Activated CD4-positive, alpha-beta T cell treated with anti-CD3 and anti-CD28 coated beads, Interleukin-2, amount 50 U/mL, for 24 hours (primary cell): ENCODE data around the gene MYO3B.
"Not testable (repeated sequence)": the region's sequence is repeated elsewhere in the genome, so short reads cannot be mapped to it uniquely, and the experiment has no call there.

Experiments used
- DNase-seq, 2 donors: peaks; one replicate each; pipeline ENCODE4 v3.0.0-alpha.2; 2020; ENCODE audit warnings: low read depth in 1 of 2, low spot score in 1 of 2

Gene MYO3B

GRCh38 chr2:170212625-170213280 lies 34.8 kb downstream of the MYO3B start:
- DNase-seq, result no peak

- DNase-seq, result not testable (repeated sequence)
These were observed 35.3 kb downstream of the MYO3B start for GRCh38 chr2:170213281-170213625.

DNA sequence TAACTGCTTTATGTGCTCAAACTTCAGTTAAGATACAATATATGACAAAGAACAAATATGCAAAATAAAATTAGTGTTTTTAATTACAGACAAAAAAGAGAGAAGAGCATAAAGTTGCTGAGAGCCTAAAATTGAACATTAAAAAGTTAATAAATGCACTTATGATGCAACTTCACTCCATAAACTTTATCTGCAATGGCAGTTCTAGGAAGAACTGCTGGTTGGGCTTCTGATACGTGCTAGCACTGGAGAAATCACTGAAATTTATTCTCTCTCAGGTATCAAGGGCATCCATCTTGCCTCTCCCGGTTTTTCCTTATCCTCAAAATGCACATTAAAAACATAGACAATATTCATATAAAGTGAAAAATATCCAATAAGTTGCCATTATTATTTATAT lies 35.7 kb downstream of the MYO3B start:
- no peak for DNase-seq

GRCh38 chr2:170214309-170214948 lies 36.5 kb downstream of the MYO3B start:
- no peak for DNase-seq

- DNase-seq, result no peak
These were observed 37.1 kb downstream of the MYO3B start for GRCh38 chr2:170215021-170215420.

GRCh38 chr2:170216428-170216827 lies 38.5 kb downstream of the MYO3B start:
- DNase-seq, result no peak

GRCh38 chr2:170216981-170217380 lies 39.0 kb downstream of the MYO3B start:
- DNase-seq, result no peak

GRCh38 chr2:170217778-170218251 lies 39.9 kb downstream of the MYO3B start:
- DNase-seq, result no peak

DNA sequence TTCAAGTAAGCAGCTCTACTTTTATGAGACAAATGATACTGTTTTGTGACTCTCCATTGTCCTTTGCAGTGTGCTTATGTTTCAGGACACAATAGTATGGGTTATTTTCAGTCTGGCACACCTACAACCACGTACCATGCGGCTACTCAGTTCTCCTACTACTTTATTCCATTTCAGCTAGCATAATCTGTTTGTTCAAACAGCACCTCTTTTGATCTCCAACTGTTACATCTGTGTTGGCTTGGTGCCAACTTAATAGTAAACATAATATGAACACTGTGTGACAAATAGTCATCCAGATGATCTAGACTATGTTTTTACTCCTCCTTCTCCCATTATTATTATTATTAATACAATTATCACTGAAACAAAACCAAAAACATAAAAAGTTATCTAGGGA lies 40.5 kb downstream of the MYO3B start:
- no peak for DNase-seq

- no peak for DNase-seq
These were observed 41.0 kb downstream of the MYO3B start for GRCh38 chr2:170218931-170219330.

- DNase-seq, result no peak
These were observed 43.7 kb downstream of the MYO3B start for GRCh38 chr2:170221317-170222288.

DNA sequence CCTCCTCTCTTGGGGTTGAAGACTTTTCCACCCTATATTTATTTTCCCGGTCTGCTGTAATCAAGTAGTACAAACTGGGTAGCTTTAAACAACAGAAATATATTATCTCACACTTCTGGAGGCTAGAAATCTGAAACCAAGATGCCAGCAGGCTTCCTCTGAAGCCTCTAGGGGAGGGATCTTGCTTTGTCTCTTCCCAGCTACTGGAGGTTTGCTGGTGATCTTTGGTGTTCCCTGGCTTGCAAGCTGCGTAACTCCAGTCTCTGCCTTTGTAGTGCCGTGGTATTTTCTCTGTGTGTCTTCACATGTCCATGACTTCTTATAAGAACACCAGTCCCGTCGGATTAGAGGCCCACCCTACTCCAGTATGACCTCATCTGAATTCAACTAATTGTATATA lies 44.4 kb downstream of the MYO3B start:
- no peak for DNase-seq

GRCh38 chr2:170222842-170223241 lies 44.9 kb downstream of the MYO3B start:
- DNase-seq, result no peak

GRCh38 chr2:170224692-170225294 lies 46.8 kb downstream of the MYO3B start:
- no peak for DNase-seq

GRCh38 chr2:170226216-170226615 lies 48.3 kb downstream of the MYO3B start:
- no peak for DNase-seq

GRCh38 chr2:170227507-170227947 lies 49.6 kb downstream of the MYO3B start:
- DNase-seq, result no peak

- no peak for DNase-seq
These were observed 50.0 kb downstream of the MYO3B start for GRCh38 chr2:170227951-170228350.

DNA sequence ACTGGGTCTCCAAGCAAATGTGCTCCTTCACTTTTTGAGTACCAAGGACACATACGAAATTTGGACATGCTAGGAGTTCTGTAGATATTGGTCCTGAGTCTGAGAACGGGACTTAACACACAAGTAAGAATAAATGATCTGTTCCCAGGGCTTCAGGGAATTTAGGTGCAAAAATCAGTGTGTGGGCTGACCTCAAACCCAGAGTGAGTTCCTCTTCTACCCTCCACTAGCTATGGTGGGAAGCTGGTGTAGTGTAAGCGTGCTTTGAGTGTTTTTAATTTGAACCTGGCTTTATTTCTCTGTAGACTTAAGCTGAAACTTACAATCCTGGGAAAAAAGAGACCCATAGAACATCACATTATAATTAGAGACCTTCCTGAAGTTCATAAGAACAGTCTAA lies 50.5 kb downstream of the MYO3B start:
- DNase-seq, result no peak

DNA sequence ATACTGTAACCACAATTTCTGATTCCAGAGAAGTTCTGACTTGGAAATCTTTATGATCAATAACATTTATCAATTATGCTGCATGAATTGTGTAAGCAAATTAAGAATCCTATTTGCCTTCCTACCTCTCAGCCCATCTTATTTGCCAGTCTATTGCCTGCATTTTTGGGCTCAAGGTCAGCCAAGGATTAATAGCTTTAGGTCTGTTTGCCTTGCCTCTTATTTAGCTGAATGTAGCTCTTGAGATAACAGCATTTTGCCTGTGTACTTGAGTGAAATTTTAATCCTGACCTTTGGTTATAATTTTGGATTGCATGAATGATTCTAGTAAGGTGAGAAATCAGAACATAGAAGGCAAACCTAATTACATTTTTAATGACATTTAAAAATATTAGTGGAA lies 51.2 kb downstream of the MYO3B start:
- no peak for DNase-seq

DNA sequence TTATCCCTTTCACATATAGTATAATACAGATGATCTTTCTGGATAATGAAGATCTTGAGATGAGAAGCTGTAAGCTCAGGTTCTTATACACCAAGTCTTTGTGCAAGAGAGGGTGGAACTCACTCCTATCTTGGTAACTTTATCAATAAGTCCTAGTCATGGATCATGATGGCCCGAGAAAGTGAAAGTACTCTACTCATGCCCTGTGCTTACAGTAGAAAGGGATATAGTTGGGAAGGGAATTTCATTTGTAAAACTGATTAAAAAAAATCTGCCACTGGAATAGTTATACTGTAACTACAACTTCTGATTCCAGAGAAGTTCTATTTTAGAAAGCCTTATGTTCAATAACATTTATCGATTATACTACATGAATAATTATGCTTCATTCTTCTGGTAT lies 51.8 kb downstream of the MYO3B start:
- no peak for DNase-seq
